ENCODE data around the gene SCAF1. TPM values are rescaled to one million over a fixed set of nuclear protein-coding genes. Genes with fewer than 3 reads are reported as not detected.

SCAF1 gene
- polyA plus RNA-seq, 3 donors from 2014 or later, result 0.87 to 2.6 TPM; not detected in 1

DNA sequence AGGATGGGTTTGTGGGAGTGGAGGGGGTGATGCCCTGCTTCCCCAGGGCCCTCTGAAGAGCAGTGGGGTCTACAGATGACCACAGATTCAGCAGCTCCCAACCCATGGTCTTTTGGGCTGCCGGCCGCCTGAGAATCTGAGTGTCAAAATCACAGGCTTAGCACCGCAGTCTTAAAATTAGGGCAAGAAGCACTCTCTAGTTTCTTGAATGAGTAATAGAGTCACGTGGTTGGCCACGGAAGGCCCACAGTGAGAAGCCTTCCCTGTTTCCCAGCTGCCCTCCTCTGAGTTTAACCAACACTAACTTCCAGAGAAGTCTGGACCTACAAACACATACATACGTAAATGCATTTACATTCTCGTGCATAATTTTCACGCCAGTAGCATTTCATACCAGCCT, 40.3 kb downstream of the SCAF1 start:
- peaks cover under 1 to 6% (median 2%) of the 10 kb centered on the region in 3 donors for H3K27me3 Mint-ChIP-seq (ENCODE audit: low read depth in 3 of 3)
- peaks cover 15% of the 10 kb centered on the region in 2 donors for H3K4me1 Mint-ChIP-seq
- no peak for DNase-seq
- H3K4me3 Mint-ChIP-seq, result no peak overlapping the region
- H3K9me3 Mint-ChIP-seq, result no peaks in the 10 kb centered on the region
- peaks cover 0 to 10% (median 6%) of the 10 kb centered on the region in 3 donors for H3K36me3 Mint-ChIP-seq
- no peak overlapping the region for H3K27ac Mint-ChIP-seq

GRCh38 chr19:49683814-49684250, 41.8 kb downstream of the SCAF1 start:
- Mint-ChIP-seq H3K27me3 (ENCODE audit: low read depth in 3 of 3) (peaks cover 0 to 6% (median 3%) of the 10 kb centered on the region in 3 donors), H3K4me3 (no peak overlapping the region), H3K36me3 (peaks cover 0 to 10% (median 10%) of the 10 kb centered on the region in 3 donors), H3K9me3 (no peaks in the 10 kb centered on the region), H3K27ac (no peak overlapping the region), H3K4me1 (peaks cover 6 to 9% of the 10 kb centered on the region in 2 donors)
- DNase-seq, result no peak

GRCh38 chr19:49684251-49684982, 42.4 kb downstream of the SCAF1 start:
- H3K4me3 Mint-ChIP-seq, result no peak overlapping the region
- no peak for DNase-seq
- H3K27ac Mint-ChIP-seq, result no peak overlapping the region
- no peaks in the 10 kb centered on the region for H3K9me3 Mint-ChIP-seq
- peaks cover 0 to 10% (median 10%) of the 10 kb centered on the region in 3 donors for H3K36me3 Mint-ChIP-seq
- H3K27me3 Mint-ChIP-seq (ENCODE audit: low read depth in 3 of 3), result peaks cover 0 to 6% (median 3%) of the 10 kb centered on the region in 3 donors
- peaks cover 6 to 9% of the 10 kb centered on the region in 2 donors for H3K4me1 Mint-ChIP-seq

DNA sequence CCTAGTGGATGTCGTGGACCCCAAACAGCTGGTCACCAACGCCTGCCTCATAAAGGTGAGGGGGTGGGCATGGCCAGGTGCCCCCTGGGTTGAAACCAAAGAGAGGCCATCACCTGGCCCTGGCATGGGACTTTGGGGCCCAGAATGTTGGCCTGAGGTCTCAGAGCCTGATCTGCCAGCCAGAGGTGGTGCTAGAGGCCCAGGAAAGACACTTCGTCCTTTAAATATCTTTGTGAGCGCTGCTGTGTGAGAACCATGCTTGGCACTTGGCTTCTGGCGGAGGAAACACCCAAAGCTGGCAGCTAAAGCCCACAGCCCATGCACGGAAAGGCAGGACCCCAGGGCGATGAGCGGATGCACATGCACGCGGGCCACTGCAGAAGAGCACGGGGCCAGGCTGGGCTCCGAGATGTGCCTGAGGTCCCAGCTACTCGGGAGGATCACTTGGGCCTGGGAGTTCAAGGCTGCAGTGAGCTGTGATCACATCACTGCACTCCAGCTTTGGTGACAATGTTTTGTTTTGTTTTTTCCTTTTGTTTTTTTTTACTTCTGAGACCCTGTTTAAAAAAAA, 43.1 kb downstream of the SCAF1 start:
- DNase-seq, result no peak
- peaks cover 0 to 6% (median 3%) of the 10 kb centered on the region in 3 donors for H3K27me3 Mint-ChIP-seq (ENCODE audit: low read depth in 3 of 3)
- no peak overlapping the region for H3K27ac Mint-ChIP-seq

GRCh38 chr19:49685845-49686332, 43.9 kb downstream of the SCAF1 start:
- no peak for DNase-seq

More for the DNA sequence above, 43.1 kb downstream of the SCAF1 start:
- Mint-ChIP-seq H3K4me3 (no peak overlapping the region), H3K36me3 (peaks cover 0 to 10% (median 10%) of the 10 kb centered on the region in 3 donors), H3K9me3 (no peaks in the 10 kb centered on the region), H3K4me1 (peaks cover 8 to 9% of the 10 kb centered on the region in 2 donors)

DNA sequence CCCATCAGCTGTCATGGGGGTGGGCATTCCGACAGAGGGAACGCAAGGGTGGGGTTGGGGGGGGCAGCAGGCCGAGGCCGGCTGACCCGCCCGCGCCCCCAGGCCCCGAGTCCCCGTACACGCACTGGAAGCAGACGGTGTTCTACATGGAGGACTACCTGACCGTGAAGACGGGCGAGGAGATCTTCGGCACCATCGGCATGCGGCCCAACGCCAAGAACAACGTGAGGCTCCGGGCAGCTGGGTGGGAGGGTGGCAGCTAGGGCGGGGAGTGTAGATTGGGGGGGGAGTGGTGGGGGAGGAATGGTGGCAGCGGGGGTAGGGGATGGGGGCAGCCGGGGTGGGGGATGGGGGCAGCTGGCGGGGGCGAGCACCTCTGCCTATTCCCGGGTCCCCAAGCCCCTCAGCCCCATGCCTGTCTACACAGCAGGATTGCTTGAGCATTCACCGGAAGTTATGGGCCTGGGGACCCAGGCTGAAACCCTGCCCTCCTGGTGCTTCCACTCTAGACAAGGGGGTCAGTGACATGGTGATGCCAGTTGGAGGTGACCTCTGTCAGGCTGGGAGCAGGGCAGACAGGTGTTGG, 44.6 kb downstream of the SCAF1 start:
- no peak for DNase-seq
- no peaks in the 10 kb centered on the region for H3K9me3 Mint-ChIP-seq
- H3K27ac Mint-ChIP-seq, result no peak overlapping the region
- peaks cover 7 to 11% (median 8%) of the 10 kb centered on the region in 3 donors for H3K27me3 Mint-ChIP-seq (ENCODE audit: low read depth in 3 of 3)
- peaks cover 17 to 21% of the 10 kb centered on the region in 2 donors for H3K4me1 Mint-ChIP-seq
- H3K36me3 Mint-ChIP-seq, result peaks cover 0 to 13% (median 13%) of the 10 kb centered on the region in 3 donors
- no peak overlapping the region for H3K4me3 Mint-ChIP-seq

More at GRCh38 chr19:49685845-49686332, 43.9 kb downstream of the SCAF1 start:
- H3K27ac Mint-ChIP-seq, result no peak overlapping the region
- H3K36me3 Mint-ChIP-seq, result peaks cover 0 to 13% (median 13%) of the 10 kb centered on the region in 3 donors
- H3K27me3 Mint-ChIP-seq (ENCODE audit: low read depth in 3 of 3), result peaks cover 6 to 8% (median 7%) of the 10 kb centered on the region in 3 donors
- no peak overlapping the region for H3K4me3 Mint-ChIP-seq
- H3K9me3 Mint-ChIP-seq, result no peaks in the 10 kb centered on the region
- peaks cover 12 to 15% of the 10 kb centered on the region in 2 donors for H3K4me1 Mint-ChIP-seq

- H3K27ac Mint-ChIP-seq, result no peak overlapping the region
- peaks cover 0 to 13% (median 12%) of the 10 kb centered on the region in 3 donors for H3K36me3 Mint-ChIP-seq
Measured at GRCh38 chr19:49687150-49687549, 45.1 kb downstream of the SCAF1 start.

DNA sequence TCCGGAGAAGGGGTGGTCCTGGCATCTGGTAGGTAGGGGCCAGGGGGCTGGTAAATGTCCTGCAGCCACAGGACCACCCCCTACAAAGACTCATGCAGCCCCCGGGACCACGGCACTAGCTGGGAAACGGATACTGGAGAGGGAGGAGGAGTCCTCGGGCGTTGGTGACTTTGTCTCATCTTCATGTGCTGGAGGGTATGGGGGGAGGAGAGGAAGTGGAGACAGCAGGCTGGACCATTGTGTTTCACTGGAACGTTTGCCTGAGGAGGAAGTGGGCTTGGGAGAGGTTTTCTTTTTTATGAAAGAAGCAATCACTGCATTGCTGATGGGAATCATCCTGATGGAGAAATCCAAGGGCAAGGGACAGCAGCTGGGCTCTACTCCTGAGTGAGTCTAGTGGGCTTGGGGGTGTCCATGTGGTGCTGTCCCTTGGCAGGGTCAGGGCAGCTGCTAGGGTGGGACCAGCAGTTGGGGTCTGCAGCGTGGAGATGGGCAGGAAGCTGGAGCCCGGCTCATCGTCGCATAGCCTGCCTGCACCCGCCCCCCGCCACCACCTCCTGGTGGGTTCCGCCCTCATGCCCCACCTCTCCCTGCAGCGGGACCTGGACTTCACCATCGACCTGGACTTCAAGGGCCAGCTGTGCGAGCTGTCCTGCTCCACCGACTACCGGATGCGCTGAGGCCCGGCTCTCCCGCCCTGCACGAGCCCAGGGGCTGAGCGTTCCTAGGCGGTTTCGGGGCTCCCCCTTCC, 45.7 kb downstream of the SCAF1 start:
- Mint-ChIP-seq H3K27me3 (ENCODE audit: low read depth in 3 of 3) (peaks cover 9 to 13% (median 12%) of the 10 kb centered on the region in 3 donors), H3K27ac (peak overlapping the region in 2 of 6 donors; percentile 40), H3K4me1 (peaks cover 17 to 22% of the 10 kb centered on the region in 2 donors), H3K9me3 (no peaks in the 10 kb centered on the region), H3K4me3 (no peak overlapping the region), H3K36me3 (peaks cover 0 to 10% (median 7%) of the 10 kb centered on the region in 3 donors)
- no peak for DNase-seq

More at GRCh38 chr19:49687150-49687549, 45.1 kb downstream of the SCAF1 start:
- no peaks in the 10 kb centered on the region for H3K9me3 Mint-ChIP-seq
- no peak overlapping the region for H3K4me3 Mint-ChIP-seq
- peaks cover 7 to 11% (median 8%) of the 10 kb centered on the region in 3 donors for H3K27me3 Mint-ChIP-seq (ENCODE audit: low read depth in 3 of 3)
- DNase-seq, result no peak
- H3K4me1 Mint-ChIP-seq, result peaks cover 17 to 22% of the 10 kb centered on the region in 2 donors

DNA sequence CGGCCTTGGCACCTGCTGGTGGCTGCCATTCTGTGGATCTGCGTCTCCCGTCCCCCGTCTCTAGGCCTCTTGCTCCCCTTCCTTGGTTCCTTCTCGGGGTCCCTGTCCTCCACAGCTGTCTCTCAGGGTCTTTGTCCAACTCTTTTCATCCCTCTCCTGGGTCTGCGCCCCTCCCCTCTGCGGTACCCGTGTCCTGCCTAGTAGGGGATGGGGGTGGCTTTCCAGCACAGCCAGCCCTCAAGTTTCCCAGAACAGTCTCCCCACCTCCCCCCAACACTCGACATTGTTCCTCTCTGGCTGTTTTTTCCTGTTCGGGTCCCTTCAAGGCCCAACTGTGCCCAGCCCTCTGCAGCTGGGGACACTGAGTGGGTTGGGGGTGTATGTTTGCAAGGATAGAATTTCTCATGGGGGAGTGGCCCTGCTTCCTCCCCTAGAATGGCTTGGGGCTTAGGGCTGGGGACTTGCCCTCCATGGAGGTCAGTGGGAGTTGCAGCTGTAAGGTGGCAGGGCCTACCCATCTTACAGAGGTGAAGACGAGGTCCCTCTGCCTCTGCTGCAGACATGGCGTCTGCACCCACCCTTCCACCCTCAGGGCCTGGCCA, 46.6 kb downstream of the SCAF1 start:
- Mint-ChIP-seq H3K27me3 (ENCODE audit: low read depth in 3 of 3) (peaks cover 9 to 15% (median 12%) of the 10 kb centered on the region in 3 donors), H3K36me3 (peaks cover 0 to 10% (median 7%) of the 10 kb centered on the region in 3 donors), H3K27ac (no peak overlapping the region), H3K4me3 (no peak overlapping the region), H3K4me1 (peaks cover 17 to 22% of the 10 kb centered on the region in 2 donors), H3K9me3 (no peaks in the 10 kb centered on the region)
- DNase-seq, result no peak

DNA sequence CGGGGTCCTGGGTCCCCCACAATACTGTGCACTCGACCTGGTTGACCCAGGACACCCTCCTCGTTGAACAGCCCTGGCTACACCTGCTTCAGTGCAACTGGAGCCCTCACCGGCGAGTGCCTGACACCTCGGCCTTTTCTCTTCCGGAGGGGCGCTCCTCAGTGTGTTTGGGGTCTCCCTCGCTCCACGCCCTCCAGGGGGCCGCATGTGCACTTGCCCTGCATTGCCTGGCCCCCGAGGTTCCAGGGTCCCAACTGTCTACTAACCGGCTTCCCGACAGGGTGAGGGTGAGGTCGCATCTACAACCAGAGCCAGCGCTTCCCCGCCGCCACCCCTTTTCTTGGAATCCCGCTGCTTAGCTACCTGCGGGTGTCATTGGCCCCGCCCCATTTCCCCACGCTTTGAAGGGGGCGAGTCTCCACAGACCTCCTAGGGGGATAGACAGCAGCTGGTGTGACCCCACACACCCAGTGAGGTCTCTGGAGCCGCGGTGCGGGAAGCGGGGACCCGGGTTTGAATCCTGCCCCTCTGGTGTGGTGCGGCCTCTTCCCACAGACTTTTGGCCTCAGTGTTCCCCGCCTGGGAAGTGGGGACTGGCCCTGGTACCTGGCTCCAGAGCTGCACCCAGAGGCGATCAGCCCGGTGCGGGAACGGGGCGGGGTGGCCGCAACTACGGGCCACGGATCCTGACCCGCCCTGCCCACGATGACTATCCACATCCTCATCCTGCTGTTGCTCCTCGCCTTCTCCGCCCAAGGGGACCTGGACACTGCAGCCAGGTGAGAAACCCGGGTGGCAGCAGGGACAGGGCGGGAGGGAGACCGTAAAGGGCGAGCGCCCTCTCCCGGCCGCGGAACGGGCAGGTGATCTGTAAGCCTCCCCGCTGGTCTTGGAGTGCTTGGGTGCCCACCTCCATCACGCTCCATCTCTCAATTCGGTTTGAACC, 47.4 kb downstream of the SCAF1 start, which contains the start of gene ADM5:
Gene ADM5, plus strand, starts transcription at position 462 of the 946 bp plus-strand sequence. Its CDS starts 244 bp downstream, at position 706.
- H3K27ac Mint-ChIP-seq, result peak within 1 kb of the TSS in 2 of 6 donors; percentile 71 to 82
- H3K4me3 Mint-ChIP-seq, result peak within 1 kb of the TSS; percentile 80 to 88 (median 87)
- H3K9me3 Mint-ChIP-seq, result no peaks in the 10 kb centered on the region
- peaks cover 9 to 15% (median 11%) of the 10 kb centered on the region in 3 donors for H3K27me3 Mint-ChIP-seq (ENCODE audit: low read depth in 3 of 3)
- no peak for DNase-seq
- H3K36me3 Mint-ChIP-seq, result peaks cover 0 to 10% (median 7%) of the 10 kb centered on the region in 3 donors
- peaks cover 17 to 22% of the 10 kb centered on the region in 2 donors for H3K4me1 Mint-ChIP-seq

GRCh38 chr19:49690079-49690655, 48.2 kb downstream of the SCAF1 start:
- no peak for DNase-seq
- Mint-ChIP-seq H3K9me3 (no peaks in the 10 kb centered on the region), H3K36me3 (peaks cover 0 to 10% (median 7%) of the 10 kb centered on the region in 3 donors), H3K27ac (peak overlapping the region in 2 of 6 donors; percentile 71 to 82), H3K27me3 (ENCODE audit: low read depth in 3 of 3) (peaks cover 9 to 17% (median 12%) of the 10 kb centered on the region in 3 donors), H3K4me1 (peaks cover 17 to 22% of the 10 kb centered on the region in 2 donors), H3K4me3 (peak overlapping the region; percentile 80 to 88 (median 87))

Measured in immature natural killer cell (primary cell).